ENCODE results near the gene COLEC12.

COLEC12 gene

GRCh38 chr18:518081-518480, 17.6 kb upstream of the COLEC12 start:
- no peak overlapping the region for H3K9ac ChIP-seq (ENCODE audit: low read length)
- no peak overlapping the region for H3K4me3 ChIP-seq (ENCODE audit: low read length)
- no peak overlapping the region for H3K27ac ChIP-seq (ENCODE audit: low read length)
- no peaks in the 10 kb centered on the region for H3K27me3 ChIP-seq (ENCODE audit: low read depth, low read length)
- H3K4me2 ChIP-seq (ENCODE audit: low read length): no peak overlapping the region
- H3K36me3 ChIP-seq (replicated peaks; ENCODE audit: low read depth, low read length): no peaks in the 10 kb centered on the region
- no peaks in the 10 kb centered on the region for H4K20me1 ChIP-seq (ENCODE audit: insufficient read depth, low read length)
- H2AFZ ChIP-seq (ENCODE audit: low read depth, low read length): no peak overlapping the region
- H3K4me1 ChIP-seq (ENCODE audit: low read length): peaks cover 14% of the 10 kb centered on the region
- no peaks in the 10 kb centered on the region for H3K79me2 ChIP-seq (ENCODE audit: low read length)
- H3K9me3 ChIP-seq (ENCODE audit: insufficient read depth, low read length): no peaks in the 10 kb centered on the region
- TF ChIP-seq CTCF (IDR thresholded peaks at IDR 0.05; ENCODE audit: low read depth, low read length) (no peak), EZH2phosphoT487 (IDR thresholded peaks at IDR 0.05; ENCODE audit: low read depth) (no peak)

- Histone ChIP-seq H3K27me3 (ENCODE audit: low read depth, low read length) (no peaks in the 10 kb centered on the region), H3K4me2 (ENCODE audit: low read length) (no peak overlapping the region), H3K9ac (ENCODE audit: low read length) (no peak overlapping the region), H3K9me3 (ENCODE audit: insufficient read depth, low read length) (no peaks in the 10 kb centered on the region), H3K79me2 (ENCODE audit: low read length) (no peaks in the 10 kb centered on the region), H3K4me1 (ENCODE audit: low read length) (peaks cover 14% of the 10 kb centered on the region), H3K27ac (ENCODE audit: low read length) (no peak overlapping the region), H3K36me3 (replicated peaks; ENCODE audit: low read depth, low read length) (no peaks in the 10 kb centered on the region), H2AFZ (ENCODE audit: low read depth, low read length) (no peak overlapping the region), H4K20me1 (ENCODE audit: insufficient read depth, low read length) (no peaks in the 10 kb centered on the region), H3K4me3 (ENCODE audit: low read length) (no peak overlapping the region)
- TF ChIP-seq EZH2phosphoT487 (IDR thresholded peaks at IDR 0.05; ENCODE audit: low read depth) (no peak), CTCF (IDR thresholded peaks at IDR 0.05; ENCODE audit: low read depth, low read length) (no peak)
Observed at GRCh38 chr18:515838-516237, 15.3 kb upstream of the COLEC12 start.

- Histone ChIP-seq H3K4me3 (ENCODE audit: low read length) (no peak overlapping the region), H3K9ac (ENCODE audit: low read length) (no peak overlapping the region), H2AFZ (ENCODE audit: low read depth, low read length) (no peak overlapping the region), H3K9me3 (ENCODE audit: insufficient read depth, low read length) (no peaks in the 10 kb centered on the region), H3K4me1 (ENCODE audit: low read length) (peaks cover 14% of the 10 kb centered on the region), H3K4me2 (ENCODE audit: low read length) (no peak overlapping the region), H3K36me3 (replicated peaks; ENCODE audit: low read depth, low read length) (no peaks in the 10 kb centered on the region), H3K27ac (ENCODE audit: low read length) (no peak overlapping the region), H3K79me2 (ENCODE audit: low read length) (no peaks in the 10 kb centered on the region), H3K27me3 (ENCODE audit: low read depth, low read length) (no peaks in the 10 kb centered on the region), H4K20me1 (ENCODE audit: insufficient read depth, low read length) (no peaks in the 10 kb centered on the region)
- TF ChIP-seq EZH2phosphoT487 (IDR thresholded peaks at IDR 0.05; ENCODE audit: low read depth): no peak
- TF ChIP-seq CTCF (IDR thresholded peaks at IDR 0.05; ENCODE audit: low read depth, low read length): no peak
Observed at GRCh38 chr18:515156-515815, 14.8 kb upstream of the COLEC12 start.

- Histone ChIP-seq H3K4me3 (ENCODE audit: low read length) (no peak overlapping the region), H3K27ac (ENCODE audit: low read length) (no peak overlapping the region), H3K79me2 (ENCODE audit: low read length) (no peaks in the 10 kb centered on the region), H2AFZ (ENCODE audit: low read depth, low read length) (no peak overlapping the region), H3K4me1 (ENCODE audit: low read length) (peaks cover 7% of the 10 kb centered on the region), H3K4me2 (ENCODE audit: low read length) (no peak overlapping the region), H3K9ac (ENCODE audit: low read length) (no peak overlapping the region), H3K36me3 (replicated peaks; ENCODE audit: low read depth, low read length) (no peaks in the 10 kb centered on the region), H3K9me3 (ENCODE audit: insufficient read depth, low read length) (no peaks in the 10 kb centered on the region), H3K27me3 (ENCODE audit: low read depth, low read length) (no peaks in the 10 kb centered on the region), H4K20me1 (ENCODE audit: insufficient read depth, low read length) (no peaks in the 10 kb centered on the region)
- no peak for TF ChIP-seq CTCF (IDR thresholded peaks at IDR 0.05; ENCODE audit: low read depth, low read length)
- no peak for TF ChIP-seq EZH2phosphoT487 (IDR thresholded peaks at IDR 0.05; ENCODE audit: low read depth)
Observed at GRCh38 chr18:513826-514530, 13.5 kb upstream of the COLEC12 start.

Measured in OCI-LY3 (cell line).